CD4-positive, alpha-beta memory T cell (primary cell): ENCODE results near the gene ZBTB3. TPM values are rescaled to one million over a fixed set of nuclear protein-coding genes. Genes with fewer than 3 reads are reported as not detected.

ENCODE experiments used
- CTCF ChIA-PET: fragments of 350-600 bp; sonication (Branson Sonifier 250); formaldehyde crosslinking; loops from one replicate; lab custom pipeline; 2021; ENCODE audit warnings: inconsistent platforms; ENCODE audit not compliant: partially characterized antibody; lab: Charles Lee
- POLR2A ChIA-PET: fragments of 350-600 bp; sonication (Branson Sonifier 250); formaldehyde crosslinking; loops from one replicate; lab custom pipeline; 2021; ENCODE audit not compliant: partially characterized antibody; lab: Charles Lee
- DNase-seq, 5 donors: peaks; one replicate each; pipeline versions ENCODE4 v3.0.0 to v3.0.0-alpha.2; 2020 to 2022; ENCODE audit warnings: mixed read lengths in 1 of 5
- H3K27ac ChIP-seq: one replicate; pipeline ENCODE4 v1.7.0; 2013; ENCODE audit warnings: low read depth, low read length
- H3K27me3 ChIP-seq: 2 replicates; pipeline ENCODE4 v1.7.0; 2013; ENCODE audit warnings: mild to moderate bottlenecking, low read length, moderate library complexity; ENCODE audit not compliant: insufficient read depth
- H3K36me3 ChIP-seq: 2 replicates; pipeline ENCODE4 v1.7.0; 2013; ENCODE audit warnings: mild to moderate bottlenecking, low read length, moderate library complexity; ENCODE audit not compliant: insufficient read depth
- H3K4me1 ChIP-seq: 2 replicates; pipeline ENCODE4 v1.7.0; 2013; ENCODE audit warnings: mild to moderate bottlenecking, low read length, moderate library complexity; ENCODE audit not compliant: insufficient read depth
- H3K4me3 ChIP-seq, 2 donors: one replicate each; pipeline ENCODE4 v1.7.0; 2013; ENCODE audit warnings: low read length in 2 of 2, mild to moderate bottlenecking in 1 of 2
- H3K9me3 ChIP-seq, 2 donors: one replicate each; pipeline ENCODE4 v1.7.0; 2013; ENCODE audit warnings: low read length in 2 of 2, control low read depth in 1 of 2; ENCODE audit not compliant: control insufficient read depth in 1 of 2
- H3K27ac Mint-ChIP-seq, 7 donors: one replicate each; pipeline ENCODE4 v1.8.0; 2020 to 2021; ENCODE audit warnings: mixed read lengths in 7 of 7, mild to moderate bottlenecking in 6 of 7, inconsistent platforms in 3 of 7, moderate library complexity in 3 of 7
- H3K27me3 Mint-ChIP-seq, 2 donors: one replicate each; pipeline ENCODE4 v1.8.0; 2020 to 2021; ENCODE audit warnings: mixed read lengths in 2 of 2
- H3K36me3 Mint-ChIP-seq, 2 donors: one replicate each; pipeline ENCODE4 v1.8.0; 2020 to 2021; ENCODE audit warnings: mixed read lengths in 2 of 2, inconsistent platforms in 1 of 2, mild to moderate bottlenecking in 1 of 2
- H3K4me1 Mint-ChIP-seq, 4 donors: one replicate each; pipeline ENCODE4 v1.8.0; 2020 to 2021; ENCODE audit warnings: mixed read lengths in 4 of 4, mild to moderate bottlenecking in 1 of 4
- H3K4me3 Mint-ChIP-seq, 8 donors: one replicate each; pipeline ENCODE4 v1.8.0; 2020 to 2021; ENCODE audit warnings: mixed read lengths in 8 of 8, mild to moderate bottlenecking in 7 of 8, moderate library complexity in 6 of 8, inconsistent platforms in 3 of 8
- H3K9me3 Mint-ChIP-seq, 8 donors: one replicate each; pipeline ENCODE4 v1.8.0; 2020 to 2021; ENCODE audit warnings: mixed read lengths in 8 of 8, mild to moderate bottlenecking in 5 of 8, inconsistent platforms in 3 of 8, moderate library complexity in 1 of 8
- intact Hi-C: fragments of 100-400 bp; cut with micrococcal nuclease; formaldehyde crosslinking; loops from one replicate; pipeline ENCODE4 v1.15.1; 2023
- polyA plus RNA-seq, 2 donors: library from polyadenylated mRNA; unstranded; fragments of 300-500 nt; fragmentation: Illumina TruSeq; gene quantifications; one replicate each; pipeline ENCODE4 v1.2.3, GENCODE V29; 2021
- total RNA-seq, 2 experiments: library from RNA; stranded (reverse); gene quantifications; one replicate each; pipeline ENCODE4 v1.2.3, GENCODE V29; 2021

ZBTB3 gene
- total and polyA plus RNA-seq, 4 experiments from 2014 or later: 6.0 to 27.9 (median 17.9) TPM

DNA sequence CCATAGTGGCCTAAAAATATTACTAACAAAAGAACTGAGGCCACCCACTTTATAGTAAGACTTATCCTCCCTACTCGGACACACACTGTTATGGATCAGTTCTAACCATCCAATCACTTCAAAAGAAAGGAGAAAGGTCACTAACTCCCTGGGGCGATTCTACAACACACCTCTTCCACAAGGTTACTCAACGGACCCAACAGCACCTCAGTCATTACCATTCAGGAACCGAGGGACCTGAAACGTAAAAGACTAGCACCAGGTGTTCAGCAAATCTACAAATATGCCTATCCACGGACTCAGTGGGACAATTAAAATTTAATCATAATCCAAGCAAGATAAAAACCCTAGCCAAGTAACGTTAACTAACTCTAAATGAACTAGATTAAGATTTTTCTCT lies 28.3 kb downstream of the ZBTB3 start:
- H3K4me1 ChIP-seq: peaks cover 56% of the 10 kb centered on the region

DNA sequence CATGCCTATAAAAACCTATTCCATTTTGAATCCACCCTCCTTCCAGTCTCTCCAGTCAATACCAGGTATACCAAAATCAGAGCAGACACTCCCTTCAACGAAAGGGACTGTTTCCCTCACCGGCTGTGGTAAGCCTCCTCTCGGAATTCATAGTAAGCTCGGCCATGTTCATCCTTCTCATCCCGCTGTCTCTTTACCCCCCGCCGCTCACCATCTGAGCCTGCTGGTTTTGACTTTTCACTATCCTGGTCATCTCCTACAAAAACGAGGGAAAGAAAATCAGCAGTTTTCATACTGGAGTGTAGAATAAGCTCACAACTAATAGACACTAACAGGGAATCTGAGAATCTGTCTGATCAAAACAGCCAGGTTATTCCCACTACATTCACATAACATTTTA lies 29.8 kb downstream of the ZBTB3 start:
- POLR2A ChIA-PET: interaction anchor here (0.8 to 15.3 kb wide), 12 partner anchors 12 to 133 kb away, joined by 3 to 283 read pairs (median 6); partner anchors contain the start of genes BSCL2, C11orf98, CSKMT and GANAB
- H3K4me1 Mint-ChIP-seq: peaks cover 37 to 84% (median 58%) of the 10 kb centered on the region in 4 donors
- Histone ChIP-seq H3K4me3 (peak overlapping the region in 1 of 2 donors; percentile 24), H3K27ac (peak overlapping the region; percentile 29), H3K27me3 (no peaks in the 10 kb centered on the region), H3K36me3 (peaks cover 49% of the 10 kb centered on the region), H3K9me3 (no peaks in the 10 kb centered on the region), H3K4me1 (peaks cover 44% of the 10 kb centered on the region)
- peak overlapping the region; percentile 29 to 98 (median 75) for H3K27ac Mint-ChIP-seq
- no peaks in the 10 kb centered on the region for H3K27me3 Mint-ChIP-seq
- peaks cover 58 to 82% of the 10 kb centered on the region in 2 donors for H3K36me3 Mint-ChIP-seq
- CTCF ChIA-PET: interaction anchor here (0.6 to 2.4 kb wide), 4 partner anchors 8 to 299 kb away, joined by 3 to 9 read pairs (median 3); no protein-coding TSS in a partner anchor
- no peak for DNase-seq
- H3K4me3 Mint-ChIP-seq: peak overlapping the region; percentile 62 to 98 (median 94)
- intact Hi-C loops: no loop called here
- H3K9me3 Mint-ChIP-seq: peaks cover 0 to 2% (median 0%) of the 10 kb centered on the region in 8 donors

More for the DNA sequence above, 28.3 kb downstream of the ZBTB3 start:
- Mint-ChIP-seq H3K36me3 (peaks cover 47 to 70% of the 10 kb centered on the region in 2 donors), H3K4me3 (peak overlapping the region; percentile 84 to 98 (median 94)), H3K4me1 (peaks cover 31 to 85% (median 56%) of the 10 kb centered on the region in 4 donors), H3K27me3 (no peaks in the 10 kb centered on the region), H3K27ac (peak overlapping the region; percentile 90 to 98 (median 94)), H3K9me3 (peaks cover 0 to 2% (median 0%) of the 10 kb centered on the region in 8 donors)
- H3K27me3 ChIP-seq: no peaks in the 10 kb centered on the region
- POLR2A ChIA-PET: interaction anchor here (0.6 to 15.3 kb wide), 19 partner anchors 14 to 166 kb away, joined by 3 to 283 read pairs (median 21); partner anchors contain the start of genes BSCL2, C11orf98, CSKMT and EEF1G
- CTCF ChIA-PET: interaction anchor here (0.8 to 1.0 kb wide), 3 partner anchors 11 to 132 kb away, joined by 3 read pairs; no protein-coding TSS in a partner anchor
- peak overlapping the region; percentile 87 to 95 for H3K4me3 ChIP-seq
- H3K9me3 ChIP-seq: no peaks in the 10 kb centered on the region
- no peak for DNase-seq
- H3K27ac ChIP-seq: peak overlapping the region; percentile 93
- intact Hi-C loops: no loop called here
- H3K36me3 ChIP-seq: peaks cover 36% of the 10 kb centered on the region

GRCh38 chr11:62721994-62722393 lies 32.0 kb downstream of the ZBTB3 start:
- Mint-ChIP-seq H3K36me3 (peaks cover 66 to 76% of the 10 kb centered on the region in 2 donors), H3K4me3 (no peak overlapping the region), H3K27ac (peak overlapping the region in 6 of 7 donors; percentile 37 to 77 (median 72)), H3K27me3 (no peaks in the 10 kb centered on the region), H3K4me1 (peaks cover 36 to 75% (median 59%) of the 10 kb centered on the region in 4 donors), H3K9me3 (no peaks in the 10 kb centered on the region)
- CTCF ChIA-PET: no interaction called here
- POLR2A ChIA-PET: interaction anchor here (15.3 kb wide), 1 partner anchor 10 kb away, joined by 283 read pairs; the partner anchor contains the start of genes BSCL2 and GNG3
- intact Hi-C loops: no loop called here
- Histone ChIP-seq H3K9me3 (no peaks in the 10 kb centered on the region), H3K36me3 (peaks cover 71% of the 10 kb centered on the region), H3K27me3 (no peaks in the 10 kb centered on the region), H3K27ac (no peak overlapping the region), H3K4me3 (no peak overlapping the region), H3K4me1 (peaks cover 44% of the 10 kb centered on the region)
- no peak for DNase-seq

DNA sequence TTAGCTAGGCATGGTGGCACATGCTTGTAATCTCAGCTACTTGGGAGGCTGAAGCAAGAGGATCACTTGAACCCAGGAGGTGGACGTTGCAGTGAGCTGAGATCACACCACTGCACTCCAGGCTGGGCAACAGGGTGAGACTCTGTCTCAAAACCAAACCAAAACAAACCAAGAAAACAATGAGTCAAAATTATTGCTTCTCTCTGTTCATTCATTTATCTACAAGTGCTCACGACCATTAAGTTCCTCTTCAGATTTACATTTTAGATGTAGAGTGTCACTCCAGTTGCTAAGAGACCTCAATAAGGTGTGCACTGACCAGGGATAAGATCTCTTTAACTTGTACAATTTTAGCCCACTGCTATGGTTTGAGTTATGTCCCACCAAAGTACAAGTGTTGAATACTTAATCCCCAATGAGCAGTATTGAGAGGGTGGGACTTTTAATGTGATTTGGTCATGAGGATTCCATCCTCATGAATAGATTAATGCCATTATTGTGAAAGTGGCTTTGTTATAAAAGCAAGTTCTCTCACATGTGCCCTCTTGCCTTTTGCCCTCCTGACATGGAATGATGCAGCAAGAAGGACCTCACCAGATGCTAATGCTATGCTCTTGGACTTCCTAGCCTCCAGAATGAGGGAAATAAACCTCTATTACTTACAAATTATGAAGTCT lies 34.5 kb downstream of the ZBTB3 start:
- Mint-ChIP-seq H3K27ac (peak overlapping the region in 4 of 7 donors; percentile 32 to 89 (median 44)), H3K4me3 (no peak overlapping the region), H3K4me1 (peaks cover 30 to 72% (median 52%) of the 10 kb centered on the region in 4 donors), H3K27me3 (no peaks in the 10 kb centered on the region), H3K9me3 (no peaks in the 10 kb centered on the region), H3K36me3 (peaks cover 76 to 83% of the 10 kb centered on the region in 2 donors)
- ChIA-PET CTCF (no interaction called here), POLR2A (interaction anchor here (0.7 to 15.3 kb wide), 5 partner anchors 8 to 162 kb away, joined by 3 to 283 read pairs (median 4); partner anchors contain the start of genes BSCL2, GNG3, SLC3A2 and TAF6L)
- Histone ChIP-seq H3K9me3 (no peaks in the 10 kb centered on the region), H3K36me3 (peaks cover 94% of the 10 kb centered on the region), H3K4me1 (peaks cover 34% of the 10 kb centered on the region), H3K4me3 (no peak overlapping the region), H3K27ac (no peak overlapping the region), H3K27me3 (no peaks in the 10 kb centered on the region)
- no peak for DNase-seq
- intact Hi-C loops: no loop called here

GRCh38 chr11:62716816-62717215 lies 37.1 kb downstream of the ZBTB3 start:
- intact Hi-C loops: no loop called here
- POLR2A ChIA-PET: interaction anchor here (1.1 to 15.3 kb wide), 4 partner anchors 5 to 124 kb away, joined by 3 to 283 read pairs (median 144); partner anchors contain the start of genes BSCL2, C11orf98, CSKMT and GNG3
- H3K9me3 ChIP-seq: no peaks in the 10 kb centered on the region
- H3K4me3 ChIP-seq: no peak overlapping the region
- peaks cover 36% of the 10 kb centered on the region for H3K4me1 ChIP-seq
- Mint-ChIP-seq H3K27ac (peak overlapping the region in 4 of 7 donors; percentile 16 to 77 (median 42)), H3K36me3 (peaks cover 64 to 82% of the 10 kb centered on the region in 2 donors), H3K9me3 (no peaks in the 10 kb centered on the region), H3K4me3 (no peak overlapping the region), H3K27me3 (no peaks in the 10 kb centered on the region), H3K4me1 (peaks cover 28 to 66% (median 49%) of the 10 kb centered on the region in 4 donors)
- H3K27ac ChIP-seq: peak overlapping the region; percentile 13
- no peaks in the 10 kb centered on the region for H3K27me3 ChIP-seq
- H3K36me3 ChIP-seq: peaks cover 83% of the 10 kb centered on the region
- no peak for DNase-seq
- CTCF ChIA-PET: interaction anchor here (2.1 kb wide), 1 partner anchor 12 kb away, joined by 4 read pairs; no protein-coding TSS in a partner anchor

GRCh38 chr11:62716206-62716605 lies 37.8 kb downstream of the ZBTB3 start:
- peaks cover 82% of the 10 kb centered on the region for H3K36me3 ChIP-seq
- H3K27ac ChIP-seq: peak overlapping the region; percentile 13
- POLR2A ChIA-PET: interaction anchor here (0.7 to 15.3 kb wide), 7 partner anchors 4 to 125 kb away, joined by 3 to 283 read pairs (median 4); partner anchors contain the start of genes BSCL2, C11orf98, CSKMT and GNG3
- Mint-ChIP-seq H3K27me3 (no peaks in the 10 kb centered on the region), H3K27ac (peak overlapping the region in 4 of 7 donors; percentile 19 to 70 (median 48)), H3K4me3 (no peak overlapping the region), H3K4me1 (peaks cover 28 to 60% (median 45%) of the 10 kb centered on the region in 4 donors), H3K9me3 (no peaks in the 10 kb centered on the region), H3K36me3 (peaks cover 58 to 78% of the 10 kb centered on the region in 2 donors)
- CTCF ChIA-PET: interaction anchor here (0.6 to 1.0 kb wide), 2 partner anchors 70 to 145 kb away, joined by 4 read pairs; no protein-coding TSS in a partner anchor
- H3K4me3 ChIP-seq: no peak overlapping the region
- no peaks in the 10 kb centered on the region for H3K9me3 ChIP-seq
- DNase-seq: no peak
- H3K27me3 ChIP-seq: no peaks in the 10 kb centered on the region
- peaks cover 30% of the 10 kb centered on the region for H3K4me1 ChIP-seq
- intact Hi-C loops: no loop called here
